Amniotic stem cell (primary cell): Measurements from ENCODE around the gene TMEM198.
A peak's percentile ranks its signal among the peaks of the same experiment; 100 is the strongest.

Source experiments
- DNase-seq: peaks from one replicate; lab custom pipeline; 2025; lab: John Stamatoyannopoulos, UW

The TMEM198 gene

DNA sequence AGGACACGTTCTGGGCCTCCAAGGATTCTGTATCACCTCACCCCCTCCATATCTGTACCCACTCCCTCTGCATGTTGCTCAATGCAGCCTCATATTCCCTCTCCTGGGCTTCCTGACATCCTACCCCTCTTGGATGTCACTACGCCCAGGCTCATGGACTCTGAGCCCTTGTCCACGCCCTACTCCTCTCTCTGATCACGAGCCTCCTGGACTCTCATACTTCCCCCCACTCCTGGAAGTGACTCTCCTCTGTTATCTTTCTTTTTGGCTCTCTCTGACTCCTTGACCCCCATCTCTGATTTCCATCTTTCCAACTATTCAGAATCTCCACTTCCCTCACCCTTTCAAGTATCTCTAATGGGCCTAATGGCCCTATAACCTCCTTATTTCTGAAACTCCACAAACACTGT is 2.1 kb downstream of the TMEM198 start:
- DNase-seq = no peak

DNA sequence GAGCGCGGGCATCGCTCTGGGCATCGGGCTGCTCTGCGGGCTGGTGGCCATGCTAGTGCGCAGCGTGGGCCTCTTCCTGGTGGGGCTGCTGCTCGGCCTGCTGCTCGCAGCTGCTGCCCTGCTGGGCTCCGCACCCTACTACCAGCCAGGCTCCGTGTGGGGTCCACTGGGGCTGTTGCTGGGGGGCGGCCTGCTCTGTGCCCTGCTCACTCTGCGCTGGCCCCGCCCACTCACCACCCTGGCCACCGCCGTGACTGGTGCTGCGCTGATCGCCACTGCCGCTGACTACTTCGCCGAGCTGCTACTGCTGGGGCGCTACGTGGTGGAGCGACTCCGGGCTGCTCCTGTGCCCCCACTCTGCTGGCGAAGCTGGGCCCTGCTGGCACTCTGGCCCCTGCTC is 3.8 kb downstream of the TMEM198 start:
- no peak for DNase-seq

DNA sequence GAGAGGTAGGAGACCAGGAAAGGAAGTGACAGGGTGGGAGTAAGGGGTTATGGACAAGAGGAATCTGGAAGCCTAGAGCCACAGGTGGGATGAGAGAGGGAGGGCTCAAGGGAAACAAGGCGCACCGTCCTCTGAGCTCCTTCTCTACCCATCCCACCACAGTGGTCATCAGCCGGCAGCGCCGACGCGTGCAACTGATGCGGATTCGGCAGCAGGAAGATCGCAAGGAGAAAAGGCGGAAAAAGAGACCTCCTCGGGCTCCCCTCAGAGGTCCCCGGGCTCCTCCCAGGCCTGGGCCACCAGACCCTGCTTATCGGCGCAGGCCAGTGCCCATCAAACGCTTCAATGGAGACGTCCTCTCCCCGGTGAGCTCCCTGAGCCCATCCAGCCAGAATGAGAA is 5.2 kb downstream of the TMEM198 start:
- no peak for DNase-seq

DNA sequence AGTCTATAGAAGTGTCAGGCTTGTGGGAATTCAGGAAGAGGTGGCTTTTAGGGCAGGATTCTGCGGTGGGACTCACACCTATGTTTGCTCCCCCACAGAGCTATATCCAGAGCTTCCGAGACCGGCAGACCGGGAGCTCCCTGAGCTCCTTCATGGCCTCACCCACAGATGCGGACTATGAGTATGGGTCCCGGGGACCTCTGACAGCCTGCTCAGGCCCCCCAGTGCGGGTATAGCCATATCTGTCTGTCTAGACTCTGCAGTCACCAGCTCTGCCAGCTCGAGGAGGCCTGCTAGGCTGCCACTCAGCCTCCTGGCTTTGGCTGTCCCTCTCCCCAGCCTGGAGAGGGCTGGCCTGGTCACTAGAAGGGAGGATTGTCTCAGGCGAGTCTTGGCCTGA is 5.8 kb downstream of the TMEM198 start:
- DNase-seq = no peak

DNA sequence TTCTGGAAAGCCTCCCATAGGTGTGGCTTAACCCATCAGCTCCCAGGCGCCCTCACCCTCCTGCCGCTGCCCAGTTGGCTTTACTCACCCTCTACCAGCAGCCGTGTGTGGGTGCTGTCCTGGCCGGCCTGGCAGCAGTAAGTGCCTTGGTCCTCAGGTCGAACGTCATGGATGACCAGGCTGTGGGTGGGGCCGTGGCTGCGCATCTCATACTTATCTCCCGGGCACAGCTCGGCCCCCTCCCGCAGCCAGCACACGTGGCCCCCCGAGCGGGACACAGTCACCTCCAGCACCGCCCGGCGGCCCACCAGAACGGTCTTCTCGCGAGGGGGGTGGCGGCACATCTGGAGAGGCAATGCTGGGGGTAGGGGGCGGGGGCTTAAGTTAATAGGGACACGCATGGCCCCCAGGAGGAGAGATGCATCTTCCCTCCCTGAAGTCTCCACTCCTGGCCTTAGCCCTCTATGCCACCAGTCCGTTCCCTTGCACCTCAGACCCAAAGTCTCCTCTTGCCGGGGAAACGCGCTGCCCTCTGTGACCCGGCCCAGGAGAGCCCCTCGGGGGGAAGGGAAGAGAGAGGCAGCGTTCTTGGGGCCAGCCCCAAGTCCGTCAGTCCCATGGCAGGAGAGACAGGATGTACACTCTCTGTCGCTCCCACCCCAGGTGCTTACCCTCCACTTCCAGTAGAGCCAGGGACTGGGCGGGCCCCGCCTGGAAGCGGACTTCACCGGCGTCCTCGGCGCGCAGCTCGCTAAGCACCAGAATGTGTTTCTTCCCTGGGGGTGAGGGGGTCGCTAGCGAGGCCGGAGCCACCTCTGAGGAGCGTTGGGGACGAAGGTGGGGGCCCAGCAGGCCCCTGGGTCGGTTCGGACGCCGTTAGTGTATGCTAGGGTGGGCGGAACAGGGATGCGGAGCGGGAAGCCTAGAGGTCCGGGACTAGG is 7.9 kb downstream of the TMEM198 start:
- no peak for DNase-seq

DNA sequence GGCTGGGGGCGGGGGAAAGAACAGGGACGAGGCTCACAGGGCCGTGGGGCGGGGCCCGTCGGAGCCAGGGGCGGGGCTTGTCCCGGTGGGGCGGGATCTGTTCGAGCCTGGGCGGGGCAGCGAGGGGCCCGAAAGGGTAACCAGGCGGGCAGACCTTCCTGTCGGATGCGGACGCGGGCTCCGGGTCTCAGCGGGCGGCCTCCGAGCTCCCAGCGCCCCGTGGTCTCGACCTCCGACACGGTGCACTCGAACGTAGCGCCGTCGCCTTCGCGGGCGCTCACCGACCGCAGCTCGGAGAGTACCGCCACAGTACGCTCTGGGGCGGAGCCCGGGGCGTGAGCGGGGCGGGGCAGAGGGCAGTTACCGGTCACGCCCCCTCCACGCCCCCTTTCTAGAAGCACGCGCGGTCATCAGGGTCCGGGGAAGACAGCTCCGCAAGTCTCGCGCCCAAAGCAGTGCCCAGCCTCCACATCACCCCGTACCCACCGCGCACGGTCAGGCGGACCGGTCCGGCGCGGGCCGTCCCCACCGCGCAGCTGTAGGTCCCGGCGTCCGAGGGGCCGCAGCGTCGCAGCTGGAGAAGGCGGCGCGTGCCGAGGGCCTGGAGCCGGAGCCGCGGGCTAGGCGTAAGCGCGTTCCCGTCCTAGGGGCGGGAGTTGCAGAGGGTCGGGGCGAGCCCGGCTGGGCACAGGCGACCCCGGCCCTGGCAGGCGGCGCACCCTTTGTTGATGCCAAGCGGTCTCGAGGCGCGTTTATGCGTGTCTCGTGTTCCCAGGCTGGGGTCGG is 8.7 kb downstream of the TMEM198 start:
- peak; percentile 56 for DNase-seq

DNA sequence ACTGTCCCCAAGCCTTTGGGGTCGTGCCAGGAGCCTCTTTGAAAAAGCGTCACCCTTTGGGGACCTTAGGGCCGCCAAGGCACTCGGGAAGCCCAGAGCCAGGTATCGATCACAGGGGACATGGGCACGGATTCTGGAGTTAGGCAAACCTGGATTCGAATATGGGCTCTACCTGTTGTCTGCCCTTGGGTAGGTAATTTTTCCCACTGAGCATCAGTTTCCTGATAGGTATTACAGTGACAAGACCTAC is 9.3 kb downstream of the TMEM198 start:
- DNase-seq = no peak

DNA sequence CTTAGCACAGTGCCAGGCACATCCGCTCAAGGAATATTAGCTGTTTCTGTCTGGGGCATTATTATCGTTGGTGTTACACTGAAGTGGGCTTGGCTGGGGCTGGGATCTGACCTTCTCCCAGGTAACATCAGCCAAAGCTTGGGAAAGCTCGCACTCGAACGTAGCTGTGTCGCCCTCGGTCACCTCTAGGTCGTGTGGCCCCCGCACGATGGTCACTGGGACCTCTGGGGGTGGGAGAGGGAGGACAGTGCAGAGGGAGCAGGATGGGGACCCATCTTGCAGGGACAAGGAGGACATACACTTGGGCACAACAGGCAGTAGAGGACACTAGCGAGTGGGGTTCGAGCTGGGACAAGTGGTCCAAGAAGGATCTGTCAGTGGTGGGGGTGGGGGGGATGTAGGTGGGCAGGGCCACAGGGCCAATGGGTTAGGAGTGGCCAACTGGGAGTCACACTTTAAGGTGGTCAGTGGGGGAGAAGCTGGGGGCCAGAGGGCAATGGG is 9.7 kb downstream of the TMEM198 start:
- DNase-seq = no peak

DNA sequence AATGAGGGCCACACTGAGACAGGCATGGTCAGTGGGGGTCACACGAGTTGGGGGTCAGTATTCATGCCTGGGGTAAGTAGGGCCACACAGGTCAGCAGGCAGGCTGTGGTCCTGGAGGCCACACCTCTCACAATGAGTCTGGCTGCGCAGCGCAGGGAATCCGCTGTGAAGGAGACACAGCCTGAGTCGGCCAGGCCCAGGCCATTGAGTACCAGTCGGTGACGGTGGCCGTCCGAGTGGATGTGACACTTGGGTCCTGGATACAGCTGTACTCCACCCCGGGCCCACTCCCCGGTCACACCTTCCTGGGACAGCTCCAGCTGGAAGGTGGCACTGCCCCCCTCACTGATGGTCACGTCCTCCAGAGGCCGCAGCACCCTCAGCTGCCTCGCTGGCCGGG is 10.5 kb downstream of the TMEM198 start:
- no peak for DNase-seq

DNA sequence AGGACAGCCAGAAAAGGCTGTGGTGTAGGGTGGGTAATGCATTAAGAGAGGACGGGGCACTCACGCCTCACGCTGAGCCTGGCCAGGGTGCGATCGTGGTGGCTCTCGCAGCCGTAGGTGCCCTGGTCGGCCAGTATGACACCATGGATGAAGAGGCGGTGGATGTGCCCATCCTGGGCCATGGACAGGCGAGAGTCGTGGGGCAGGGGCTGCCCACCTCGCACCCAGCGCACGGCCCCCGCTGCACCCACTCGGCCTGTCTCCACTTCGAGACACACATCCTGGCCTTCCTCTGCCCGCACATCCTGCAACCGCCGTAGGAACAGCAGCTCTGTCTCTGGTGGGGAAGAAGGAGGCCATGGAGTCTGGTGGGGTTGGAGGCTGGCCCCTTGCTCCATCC is 12.1 kb downstream of the TMEM198 start:
- DNase-seq = no peak

DNA sequence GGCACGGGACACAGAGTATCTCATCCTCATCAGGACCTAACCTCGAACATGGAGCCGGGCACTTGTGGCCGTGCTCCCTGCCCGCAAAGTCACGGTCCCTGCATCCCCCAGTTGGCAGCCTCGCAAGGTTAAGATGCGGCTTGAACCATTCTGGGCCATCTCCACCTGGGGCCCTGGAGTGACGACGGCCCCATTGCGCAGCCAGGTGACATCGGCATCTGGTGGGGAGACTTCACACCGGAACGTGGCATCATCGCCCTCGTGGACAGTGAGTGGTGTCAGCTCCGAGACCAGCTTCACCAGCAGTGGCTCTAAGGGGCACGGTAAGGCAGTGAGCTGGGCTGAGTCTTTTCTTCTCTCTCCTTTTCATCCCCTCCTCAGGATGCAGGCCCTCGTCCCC is 12.6 kb downstream of the TMEM198 start:
- no peak for DNase-seq

DNA sequence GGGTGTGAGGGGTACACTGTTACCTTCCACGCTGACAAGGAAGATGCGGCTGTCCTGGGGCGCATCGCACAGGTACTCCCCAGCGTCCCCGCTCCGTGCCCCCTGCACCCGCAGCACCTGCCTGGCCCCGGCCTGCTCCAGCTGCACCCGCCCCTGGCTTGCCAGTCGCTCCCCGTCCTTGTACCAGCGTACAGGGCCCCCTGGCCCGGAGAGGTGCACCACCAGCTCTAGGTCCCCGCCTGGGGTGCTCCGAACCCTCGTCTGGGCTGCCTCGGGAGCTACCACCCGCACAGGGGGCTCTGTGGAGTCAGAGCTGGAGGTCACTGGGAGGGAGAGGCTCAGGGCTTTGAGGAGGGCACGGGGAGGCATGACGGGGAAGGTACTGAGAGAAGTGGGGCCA is 13.5 kb downstream of the TMEM198 start:
- no peak for DNase-seq

DNA sequence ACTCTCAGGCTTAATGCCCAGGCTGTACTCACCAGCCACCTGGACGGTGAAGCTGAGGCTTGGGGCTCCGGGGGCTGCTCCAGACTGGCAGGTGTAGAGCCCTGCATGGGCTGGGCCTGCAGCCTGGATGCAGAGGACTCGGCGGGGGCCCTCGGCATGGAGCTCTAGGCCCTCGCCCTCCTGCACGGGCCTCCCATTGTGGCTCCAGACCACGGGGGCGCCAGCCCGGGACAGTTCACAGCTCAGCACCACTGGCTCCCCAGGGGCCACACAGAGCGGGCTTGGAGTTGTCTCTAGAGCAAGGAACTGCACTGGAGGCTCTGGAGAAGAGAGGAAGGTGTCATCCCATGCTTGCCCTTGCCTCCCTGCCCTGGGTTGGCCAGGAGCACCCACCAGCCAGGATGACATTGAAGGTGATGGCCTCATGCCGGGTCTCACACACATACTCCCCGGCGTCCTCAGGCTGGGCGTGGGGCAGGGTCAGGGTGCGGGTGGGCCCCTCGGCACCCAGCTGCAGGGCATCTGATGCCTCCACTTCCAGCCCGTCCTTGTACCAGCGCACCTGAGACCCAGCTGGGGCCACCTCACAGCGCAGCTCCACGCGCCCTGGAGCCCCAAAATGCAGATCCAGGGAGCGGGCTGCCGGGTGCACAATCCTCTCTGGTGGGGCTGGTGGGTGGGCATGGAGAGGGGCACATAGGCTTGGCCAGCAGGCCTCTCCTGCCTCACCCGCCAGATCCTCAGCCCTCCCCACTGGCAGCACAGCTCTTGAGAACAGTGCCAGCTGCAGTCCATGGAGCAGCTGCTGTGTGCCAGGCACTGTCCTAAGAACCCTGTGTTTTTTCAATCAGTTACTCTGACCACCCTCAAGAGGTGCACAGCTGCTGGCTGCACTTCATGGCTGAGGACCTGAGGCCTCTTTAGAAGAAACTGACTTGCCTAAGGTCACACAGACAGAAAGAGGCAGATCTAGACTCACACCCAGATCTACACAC is 14.3 kb downstream of the TMEM198 start:
- no peak for DNase-seq

DNA sequence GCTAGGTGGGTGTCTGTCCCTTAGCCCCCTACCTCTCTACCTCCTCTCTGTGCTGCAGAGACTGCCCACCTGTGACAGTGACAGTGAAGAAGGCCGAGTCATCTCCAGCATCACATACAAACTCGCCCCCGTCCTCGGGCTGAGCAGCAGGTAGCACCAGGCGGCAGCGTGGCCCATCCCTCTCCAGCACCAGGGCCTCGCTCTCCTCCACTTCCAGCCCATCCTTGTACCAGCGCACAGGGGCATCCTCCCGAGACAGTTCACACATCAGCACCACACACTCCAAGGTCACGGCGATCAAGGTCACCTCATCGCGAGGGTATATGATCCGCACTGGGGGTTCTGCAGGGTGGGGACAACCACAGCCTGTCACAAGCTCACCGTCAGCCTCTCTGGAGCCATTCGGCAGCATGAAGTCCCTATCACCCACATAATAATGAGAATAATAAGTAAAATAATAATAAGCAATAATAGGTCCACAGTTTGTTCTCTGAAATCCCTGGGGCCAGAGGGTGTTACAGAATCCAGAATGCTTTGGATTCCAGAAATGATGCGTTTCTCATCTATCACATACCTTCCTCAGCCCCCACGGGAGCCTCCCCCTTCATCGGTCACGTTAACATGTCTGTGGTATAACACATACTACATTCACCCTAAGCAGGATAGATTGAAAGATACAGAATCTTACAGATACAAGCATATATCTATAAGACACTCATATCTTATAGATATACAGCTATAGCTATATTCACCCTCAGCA is 15.5 kb downstream of the TMEM198 start:
- DNase-seq = no peak

DNA sequence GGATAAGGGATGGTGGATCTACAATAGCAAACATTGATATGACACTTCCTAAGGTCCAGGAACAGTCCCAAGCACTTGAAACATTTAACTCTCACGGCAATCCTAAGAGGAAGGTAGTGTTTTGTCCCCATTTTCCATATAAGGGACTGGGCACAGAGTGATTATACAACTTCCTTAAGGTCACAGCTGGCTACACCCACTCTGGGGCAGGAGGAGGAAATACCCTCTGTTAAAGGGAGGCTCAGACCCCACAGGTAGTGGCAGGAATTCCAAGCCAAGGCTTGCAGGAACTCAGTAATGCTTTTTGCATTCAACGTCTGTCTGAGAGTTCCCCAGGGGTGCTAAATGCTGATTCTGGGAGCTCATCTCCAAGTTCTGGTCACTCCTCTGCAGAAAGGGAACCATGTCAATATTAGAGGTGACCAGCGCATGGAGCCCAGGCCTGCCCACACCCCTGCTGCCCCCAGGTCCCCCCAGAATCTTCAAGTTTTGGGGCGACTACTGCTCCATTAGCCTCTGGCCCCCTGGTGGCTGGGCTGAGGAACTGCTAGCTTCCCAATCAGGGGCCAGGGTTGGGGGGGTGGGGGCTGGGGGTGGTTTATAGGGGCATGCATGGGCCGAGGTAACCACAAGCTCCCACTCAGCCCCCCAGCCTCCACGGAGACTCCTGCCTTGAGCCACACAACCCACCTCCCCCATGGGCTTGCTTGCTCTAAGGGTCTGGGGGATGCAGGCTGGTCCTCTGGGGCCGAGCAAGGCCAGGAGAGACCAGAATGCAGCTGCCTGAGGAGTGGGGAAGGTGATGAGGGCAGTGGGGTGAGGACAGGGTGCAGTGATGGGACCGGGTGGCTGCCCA is 16.4 kb downstream of the TMEM198 start:
- no peak for DNase-seq

DNA sequence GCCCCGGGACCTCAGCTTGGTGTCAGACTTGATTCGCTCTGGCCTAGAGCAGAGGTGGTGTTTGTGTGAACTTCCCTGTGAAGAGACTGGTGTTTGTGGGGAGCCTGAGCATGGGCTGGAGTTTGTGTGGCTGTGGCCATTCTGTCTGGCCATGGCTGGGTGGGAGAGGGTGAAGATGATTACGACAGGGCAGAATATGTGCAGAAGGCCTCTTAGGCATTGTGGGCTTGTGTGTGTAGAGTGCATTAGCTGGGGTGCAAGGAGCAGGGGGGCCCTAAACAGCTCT is 17.0 kb downstream of the TMEM198 start:
- no peak for DNase-seq

DNA sequence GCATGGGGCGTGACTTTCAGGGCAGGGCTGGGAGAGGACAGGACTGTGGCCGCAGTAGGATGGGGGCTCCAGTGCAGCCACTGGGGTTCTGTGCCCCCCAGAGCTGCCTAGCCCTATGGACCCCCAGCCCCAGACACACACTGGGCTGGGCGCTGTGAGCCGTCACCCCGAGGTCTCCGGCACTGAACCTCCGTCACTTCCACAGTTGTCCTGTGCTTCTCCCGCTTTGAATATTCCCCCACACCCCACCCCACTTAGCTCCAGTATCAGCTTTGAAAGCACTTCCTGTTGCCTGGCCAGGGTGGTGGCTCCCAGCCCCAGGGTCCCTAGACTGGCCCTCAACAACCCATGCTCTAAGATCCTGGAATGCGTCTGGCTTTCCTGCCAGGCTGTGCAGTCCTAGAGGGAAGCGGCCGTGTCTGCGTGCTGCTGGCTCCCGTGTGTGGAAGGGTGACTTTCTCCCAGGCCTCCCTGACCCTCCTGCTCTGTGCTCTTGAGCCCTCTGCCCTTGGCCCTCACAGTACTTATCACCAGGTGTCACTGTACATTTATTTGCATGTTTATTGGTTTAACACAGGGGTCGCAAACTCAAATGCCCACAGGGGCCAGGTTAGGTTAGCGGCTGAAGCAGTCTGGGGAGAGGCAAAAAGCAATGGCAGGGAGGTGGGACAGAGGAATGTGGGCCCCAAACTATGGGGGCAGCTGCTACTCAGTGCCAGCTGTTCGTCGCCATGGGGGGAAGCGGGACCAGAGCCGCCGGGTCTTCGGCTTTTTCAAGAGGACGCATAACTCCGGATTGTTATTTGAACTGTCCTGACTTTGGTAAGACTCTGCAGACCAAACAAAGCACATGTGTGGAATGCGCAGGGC is 17.6 kb downstream of the TMEM198 start:
- no peak for DNase-seq

DNA sequence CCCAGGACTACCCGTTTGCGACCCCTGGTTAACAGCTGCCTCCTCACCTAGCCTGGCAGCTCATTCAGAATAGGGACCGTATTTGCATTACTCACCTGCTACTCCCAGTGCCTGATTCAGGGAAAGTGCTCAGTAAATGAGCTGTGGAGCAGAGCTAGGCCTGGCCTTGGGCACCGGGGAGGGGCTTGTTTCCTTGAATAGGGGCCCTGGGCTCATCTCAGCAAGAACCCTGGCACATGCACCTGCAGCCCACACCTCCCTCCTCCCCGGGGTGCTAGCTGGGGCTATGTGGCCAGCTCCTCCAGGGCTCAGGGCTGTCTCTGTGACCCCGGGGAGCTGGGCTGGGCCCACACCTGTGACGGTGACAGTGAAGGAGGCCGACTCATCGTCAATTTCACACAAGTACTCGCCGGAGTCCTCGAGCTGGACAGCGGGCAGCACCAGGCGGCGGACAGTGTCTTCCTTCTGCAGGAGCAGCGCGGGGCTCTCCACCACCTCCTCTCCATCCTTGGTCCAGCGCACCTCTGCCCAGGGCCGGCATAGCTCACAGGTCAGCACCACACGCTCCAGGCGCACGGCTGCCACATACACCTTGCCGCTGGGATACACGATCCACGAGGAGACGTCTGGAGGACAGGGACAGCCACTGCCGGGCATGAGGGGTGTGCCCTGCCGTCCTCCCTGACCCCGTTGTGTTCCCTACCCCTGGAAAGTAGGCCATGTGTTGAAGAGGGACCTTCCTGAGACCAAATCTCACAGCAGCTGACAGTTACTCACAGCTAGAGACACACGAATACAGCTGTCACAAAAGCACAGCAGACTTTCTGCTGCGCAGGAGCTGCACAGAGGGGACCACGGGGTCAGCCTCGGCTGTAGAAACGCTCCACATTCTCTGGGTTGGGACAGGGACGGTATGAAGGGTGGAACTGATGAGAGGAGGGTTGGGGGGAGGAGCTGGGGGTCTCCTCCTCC is 18.5 kb downstream of the TMEM198 start:
- DNase-seq = no peak
